Measurements from ENCODE around the gene FBXL7. TPM values are rescaled to one million over a fixed set of nuclear protein-coding genes. Genes with fewer than 3 reads are reported as not detected.
"Not testable (repeated sequence)": the region's sequence is repeated elsewhere in the genome, so short reads cannot be mapped to it uniquely, and the experiment has no call there.

Gene FBXL7
- total RNA-seq, 1 donor from 2014 or later, result 1.1 TPM

DNA sequence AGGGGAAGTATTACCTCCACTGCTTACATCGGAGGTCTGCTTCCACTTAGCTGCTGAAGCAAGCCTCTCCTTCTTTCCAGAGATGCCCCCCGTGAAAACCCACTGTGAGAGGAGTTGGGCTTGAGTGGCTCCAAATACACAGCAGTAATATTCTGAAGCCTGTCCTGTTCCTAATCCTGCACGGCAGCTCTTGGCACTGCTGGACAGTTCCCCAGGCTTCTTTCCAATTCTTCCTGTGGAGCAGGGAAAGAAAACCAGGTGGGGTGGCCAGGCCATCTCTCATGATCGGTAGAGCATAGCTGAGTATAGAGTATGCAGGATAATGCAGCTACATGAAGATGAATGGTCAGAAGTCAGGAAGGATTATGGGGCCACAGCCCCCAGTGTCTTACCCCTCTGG, 344.3 kb downstream of the FBXL7 start:
- ATAC-seq (no peak), DNase-seq (ENCODE audit: low spot score) (no peak)

DNA sequence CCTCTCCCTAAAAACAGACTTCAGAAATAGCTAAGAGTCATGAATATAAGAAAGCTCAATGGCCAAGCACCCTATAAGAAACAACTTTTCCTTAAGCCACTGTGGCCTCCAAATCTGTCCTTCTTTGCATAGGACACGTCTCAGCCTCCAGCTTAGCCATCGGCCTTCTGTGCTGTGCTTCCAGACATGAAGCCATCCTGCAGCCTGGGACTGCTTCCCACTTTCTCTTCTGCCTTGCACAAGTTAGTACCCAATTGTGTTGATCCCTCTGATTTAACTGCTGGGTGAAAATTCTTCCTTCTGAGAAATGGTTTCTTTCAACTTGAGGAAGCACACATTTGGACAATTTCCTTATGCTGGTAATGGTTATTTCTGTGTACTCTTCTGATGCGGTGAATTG, 344.9 kb downstream of the FBXL7 start:
- ATAC-seq, result no peak
- no peak for DNase-seq (ENCODE audit: low spot score)

DNA sequence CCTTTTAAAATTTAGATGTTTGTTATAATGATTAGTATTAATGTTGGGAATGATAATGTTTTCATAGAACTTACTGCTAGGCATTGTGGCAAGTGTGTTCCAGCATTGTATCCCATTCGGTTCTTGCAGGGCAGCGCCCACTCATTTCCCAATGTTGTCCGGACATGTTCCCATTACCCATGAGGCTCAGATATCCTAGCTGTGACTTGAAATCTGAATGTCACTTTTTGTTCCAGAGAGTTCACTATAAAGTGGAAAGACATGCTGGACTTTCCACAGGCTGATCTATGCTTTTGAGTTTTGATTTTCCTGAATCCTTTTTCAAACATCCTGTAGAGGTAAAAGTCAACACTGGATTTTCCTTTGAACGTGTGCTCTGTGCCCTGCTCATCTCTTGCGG, 350.6 kb downstream of the FBXL7 start:
- DNase-seq (ENCODE audit: low spot score) (no peak), ATAC-seq (no peak)

DNA sequence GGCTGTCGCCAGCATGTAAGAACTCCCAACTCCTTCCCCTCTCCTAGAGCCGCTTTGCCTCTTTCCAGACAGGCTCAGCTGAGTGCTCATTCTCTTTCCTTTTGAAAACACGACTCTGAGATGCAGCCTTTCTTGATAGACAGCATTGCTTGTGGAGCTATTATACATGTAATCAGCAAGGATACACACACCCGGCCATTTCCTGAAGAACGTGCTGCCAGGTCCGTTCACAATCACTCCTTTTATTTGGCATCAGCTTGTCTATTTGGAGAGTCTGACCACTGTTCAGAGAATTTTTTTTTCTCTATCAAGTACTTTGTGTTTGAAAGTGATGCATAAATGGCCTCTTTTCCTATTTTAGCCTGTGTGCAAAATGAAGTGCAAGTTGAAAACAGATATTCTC, 351.0 kb downstream of the FBXL7 start:
- ATAC-seq, result peak; percentile 48
- no peak for DNase-seq (ENCODE audit: low spot score)

DNA sequence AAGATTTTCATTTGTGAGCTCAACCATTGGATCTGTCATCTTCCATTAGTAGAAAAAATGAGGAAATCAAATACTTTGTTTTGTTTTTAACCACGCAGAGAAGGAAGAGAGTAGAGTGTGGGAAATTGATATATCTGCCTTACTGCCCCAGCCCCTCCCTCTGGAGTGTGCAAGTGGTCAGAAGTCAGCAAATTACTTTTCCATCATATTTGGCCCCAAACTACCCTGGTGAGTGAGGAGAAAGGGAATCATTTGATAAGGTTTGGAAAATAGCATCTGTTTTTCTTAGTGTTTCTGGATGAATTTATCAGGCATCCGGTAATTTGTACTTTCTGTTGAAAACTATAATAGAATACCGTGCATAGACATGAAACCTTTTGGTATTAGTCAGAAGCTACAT, 352.2 kb downstream of the FBXL7 start:
- ATAC-seq (no peak), DNase-seq (ENCODE audit: low spot score) (no peak)

DNA sequence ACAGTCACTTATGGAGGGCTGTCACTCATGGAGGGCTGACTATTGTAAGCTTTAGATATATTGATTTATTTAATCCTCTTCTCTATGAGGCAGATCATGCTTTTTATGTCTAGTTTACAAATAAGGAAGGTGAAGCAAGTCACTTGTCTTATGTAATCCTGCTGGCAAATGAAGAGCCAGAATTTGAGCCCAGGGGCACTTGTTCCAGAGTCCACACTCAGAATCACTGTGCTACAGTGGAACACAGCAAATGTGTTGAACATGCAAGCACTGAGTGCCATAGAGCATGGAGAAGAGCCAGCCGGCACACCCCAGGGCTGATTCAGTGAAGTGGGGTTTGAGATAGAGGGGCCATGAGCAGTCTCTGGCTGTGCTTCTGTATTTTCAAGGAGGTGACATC, 353.0 kb downstream of the FBXL7 start:
- DNase-seq (ENCODE audit: low spot score) (no peak), ATAC-seq (peak; percentile 63)

DNA sequence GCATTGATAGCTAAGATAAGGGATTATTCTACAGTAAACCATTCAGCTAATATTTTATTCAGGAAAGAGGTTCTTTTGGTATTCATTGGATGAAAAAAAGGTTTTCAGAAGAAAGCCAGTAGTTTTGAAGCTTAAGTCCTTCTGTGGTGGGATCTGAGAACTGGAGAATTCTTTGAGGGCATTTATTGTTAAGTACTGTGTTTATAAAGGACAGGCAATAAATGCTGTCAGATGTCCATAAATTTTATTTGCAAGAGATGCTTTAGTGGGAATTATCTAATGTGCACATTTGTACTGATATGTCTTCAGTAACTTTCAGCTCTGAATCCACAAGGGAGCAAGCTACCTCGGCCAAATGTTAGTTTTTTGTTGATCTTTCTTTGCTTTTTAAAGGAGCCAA, 358.3 kb downstream of the FBXL7 start:
- DNase-seq (ENCODE audit: low spot score) (no peak), ATAC-seq (no peak)

DNA sequence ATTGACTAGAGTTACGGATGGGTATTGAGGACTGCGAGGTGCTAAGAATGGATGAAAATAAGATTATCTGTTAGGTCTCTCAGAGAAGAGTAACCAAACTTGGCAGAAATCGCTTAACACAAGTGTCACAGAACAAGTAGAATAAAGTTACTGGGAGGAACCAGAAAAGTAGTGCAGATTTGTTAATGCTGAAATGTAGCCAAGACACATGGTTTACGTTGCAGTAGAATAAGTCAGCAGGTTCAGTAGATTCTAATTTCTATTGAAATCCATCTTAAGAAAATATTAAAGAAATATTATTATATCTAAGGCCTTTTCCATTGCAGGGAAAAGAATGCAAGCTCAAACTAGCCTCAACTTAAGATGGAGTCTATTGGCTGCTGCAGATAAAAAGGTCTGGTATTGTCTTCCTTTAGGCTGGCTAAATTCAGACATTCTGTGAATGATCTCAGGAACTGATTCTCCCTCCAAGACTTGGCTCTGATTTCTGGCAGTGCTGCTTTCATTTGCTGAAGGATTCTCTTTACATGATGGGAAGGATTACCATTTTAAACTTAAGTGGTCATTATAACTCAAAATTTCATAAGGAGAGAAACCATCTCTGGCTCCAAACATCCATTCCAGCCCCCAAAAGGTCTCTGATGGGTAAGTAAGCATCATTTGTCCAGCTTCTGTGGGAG, 364.7 kb downstream of the FBXL7 start:
- DNase-seq (ENCODE audit: low spot score), result no peak
- ATAC-seq, result no peak

DNA sequence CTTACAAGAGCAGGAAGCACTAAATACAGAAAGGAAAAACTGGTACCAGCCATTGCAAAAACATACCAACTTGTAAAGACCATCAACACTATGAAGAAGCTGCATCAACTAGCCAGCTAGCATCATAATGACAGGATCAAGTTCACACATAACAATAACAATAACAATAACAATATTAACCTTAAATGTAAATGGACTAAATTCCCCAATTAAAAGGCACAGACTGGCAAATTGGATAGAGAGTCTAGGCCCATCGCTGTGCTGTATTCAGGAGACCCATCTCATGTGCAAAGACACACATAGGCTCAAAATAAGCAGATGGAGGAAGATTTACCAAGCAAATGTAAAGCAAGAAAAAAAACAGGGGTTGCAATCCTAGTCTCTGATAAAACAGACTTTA, 372.3 kb downstream of the FBXL7 start:
- not testable (repeated sequence) for ATAC-seq; DNase-seq (ENCODE audit: low spot score)

DNA sequence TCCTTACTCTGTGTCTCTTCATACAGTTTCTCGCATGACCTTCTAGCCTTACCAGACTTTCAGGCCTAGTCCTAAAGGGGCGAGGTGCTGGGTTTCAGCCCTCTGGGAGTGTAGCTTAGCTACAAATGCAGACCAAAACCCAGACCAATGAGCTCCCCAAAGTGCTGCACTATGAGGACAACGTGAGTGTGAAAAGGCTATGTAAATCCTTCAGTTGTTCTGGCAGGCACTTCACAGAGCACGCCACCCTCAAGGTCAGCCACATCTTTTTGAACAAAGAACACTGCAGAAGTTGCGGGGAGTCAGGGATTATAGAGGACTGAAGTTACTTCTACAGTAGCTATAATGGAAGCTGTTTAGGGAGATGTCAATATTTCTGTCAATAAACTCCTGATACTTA, 377.9 kb downstream of the FBXL7 start:
- DNase-seq (ENCODE audit: low spot score), result no peak
- ATAC-seq, result no peak

DNA sequence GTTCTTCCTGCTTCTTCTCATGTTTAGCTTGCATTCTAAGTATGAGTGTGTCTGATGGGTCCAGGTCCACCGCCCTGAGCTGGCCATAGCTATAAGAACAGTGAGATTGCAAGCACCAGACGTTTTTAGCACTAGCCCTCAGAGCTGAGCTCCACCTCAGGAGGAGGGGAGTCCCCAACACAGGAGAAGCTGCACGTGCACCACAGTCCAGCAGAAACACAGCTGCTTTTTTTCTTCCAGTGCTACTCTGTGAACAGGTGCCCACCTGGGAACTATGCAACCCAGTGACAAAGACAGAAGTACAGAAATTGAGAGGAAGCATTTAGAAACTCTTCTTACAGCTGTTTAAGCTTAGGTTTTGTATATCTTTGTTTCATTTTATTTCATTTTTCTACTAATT, 380.2 kb downstream of the FBXL7 start:
- DNase-seq (ENCODE audit: low spot score), result no peak
- no peak for ATAC-seq

DNA sequence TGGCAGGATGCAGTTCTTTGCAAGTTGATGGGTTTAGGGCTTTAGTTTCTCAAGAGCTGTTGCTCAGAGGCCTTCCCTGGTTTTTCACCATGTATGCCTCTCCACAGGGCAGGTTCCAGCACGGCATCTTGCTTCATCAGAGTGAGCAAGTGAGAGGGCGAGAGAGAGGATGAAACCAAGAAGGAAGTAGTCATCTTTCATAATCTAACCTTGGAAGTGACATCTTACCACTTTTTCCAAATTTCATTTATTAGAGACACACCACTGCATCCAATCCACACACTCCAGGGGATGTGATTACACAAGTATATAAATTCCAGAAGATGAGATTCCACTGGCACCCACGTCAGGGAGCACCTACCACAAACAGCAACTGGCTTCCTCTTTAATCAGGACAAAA, 385.2 kb downstream of the FBXL7 start:
- ATAC-seq (no peak), DNase-seq (ENCODE audit: low spot score) (no peak)

DNA sequence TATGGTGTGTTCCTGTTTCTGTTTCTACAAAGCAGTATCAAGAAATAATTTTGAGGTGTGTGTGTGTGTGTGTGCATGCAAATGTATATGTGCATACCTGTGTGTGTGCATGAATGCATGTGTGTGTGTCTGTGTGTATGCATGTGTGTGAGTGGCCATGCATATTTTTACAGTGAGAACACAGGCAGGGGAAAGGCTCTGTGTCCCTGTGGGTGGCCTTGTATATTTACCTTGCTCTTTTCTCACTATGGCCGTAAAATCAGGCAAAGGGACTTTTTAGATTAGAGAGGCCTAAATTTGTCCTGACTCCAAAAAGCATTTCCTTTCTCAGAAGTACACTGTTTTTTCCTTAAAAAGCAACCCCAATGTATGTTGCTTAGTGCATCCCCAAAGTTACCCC, 386.2 kb downstream of the FBXL7 start:
- ATAC-seq (no peak), DNase-seq (ENCODE audit: low spot score) (no peak)

DNA sequence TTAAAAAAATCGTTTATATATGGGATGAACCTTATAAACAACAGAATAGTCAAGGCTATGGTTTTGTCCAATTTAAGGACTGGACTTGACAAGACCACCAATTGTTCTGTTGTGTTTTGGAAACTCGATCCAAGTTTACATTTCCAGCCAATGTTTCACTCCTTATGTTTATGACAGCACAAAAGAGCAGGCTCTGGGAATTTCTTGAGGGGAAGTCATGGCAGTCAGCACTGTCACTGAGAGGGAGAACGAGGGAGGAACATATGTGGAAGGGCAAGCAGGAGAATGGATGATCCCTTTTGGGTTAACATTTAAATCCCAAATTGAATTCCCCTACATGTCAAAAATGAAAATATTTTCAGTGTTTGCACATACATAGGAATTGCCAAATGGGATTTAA, 387.1 kb downstream of the FBXL7 start:
- ATAC-seq (no peak), DNase-seq (ENCODE audit: low spot score) (no peak)

DNA sequence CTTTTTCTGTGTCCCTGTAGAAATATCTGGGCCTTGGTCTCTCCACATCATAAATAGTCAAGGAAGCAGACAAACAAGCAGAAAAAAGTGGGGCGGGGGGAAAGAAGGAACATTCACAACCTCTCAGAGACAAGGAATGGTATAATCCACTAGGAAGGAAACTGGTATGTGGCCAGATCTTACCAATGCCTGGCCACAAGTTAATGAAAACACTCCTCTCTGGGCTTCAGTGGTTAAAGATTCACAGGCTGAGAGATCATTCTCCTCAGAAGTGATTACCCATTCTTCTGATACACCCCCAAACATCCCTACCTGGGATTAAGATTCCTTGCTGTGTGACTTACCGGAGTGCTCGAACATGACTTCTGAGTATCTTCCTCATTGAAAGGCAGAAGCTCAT, 389.0 kb downstream of the FBXL7 start:
- ATAC-seq (no peak), DNase-seq (ENCODE audit: low spot score) (no peak)

DNA sequence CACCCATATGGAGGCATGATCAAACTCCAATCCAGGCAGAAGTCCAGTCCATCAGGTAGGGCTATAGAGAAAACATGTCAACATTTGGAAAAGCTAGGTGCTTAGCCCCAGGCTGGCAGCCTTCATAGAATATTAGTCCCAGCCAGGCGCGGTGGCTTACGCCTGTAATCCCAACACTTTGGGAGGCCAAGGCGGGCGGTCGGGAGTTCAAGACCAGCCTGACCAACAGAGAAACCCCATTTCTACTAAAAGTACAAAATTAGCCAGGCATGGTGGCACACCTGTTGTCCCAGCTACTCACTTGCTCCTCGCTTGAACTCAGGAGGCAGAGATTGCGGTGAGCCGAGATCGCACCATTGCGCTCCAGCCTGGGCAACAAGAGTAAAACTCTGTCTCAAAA, 393.9 kb downstream of the FBXL7 start:
- DNase-seq (ENCODE audit: low spot score), result no peak

DNA sequence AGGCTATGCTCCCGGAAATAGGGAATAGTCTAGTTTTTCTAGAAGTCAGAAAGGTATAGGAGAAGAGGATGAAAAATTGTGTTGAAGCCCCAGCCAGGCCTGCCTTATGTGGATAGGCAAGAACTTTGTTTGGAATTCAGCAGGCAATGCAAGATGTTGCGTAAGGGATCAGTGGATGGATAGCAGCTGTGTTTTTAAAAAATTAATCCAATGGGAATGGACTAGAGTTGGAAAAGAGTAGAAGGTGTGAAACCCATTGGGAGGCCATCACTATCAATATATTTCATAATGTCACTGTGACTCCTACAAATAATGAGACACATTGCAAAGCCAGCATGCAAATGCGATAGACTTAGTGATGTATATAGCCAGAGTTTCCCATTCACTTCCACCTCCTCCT, 397.7 kb downstream of the FBXL7 start:
- no peak for DNase-seq (ENCODE audit: low spot score)

More for the DNA sequence above, 393.9 kb downstream of the FBXL7 start:
- ATAC-seq, result no peak

DNA sequence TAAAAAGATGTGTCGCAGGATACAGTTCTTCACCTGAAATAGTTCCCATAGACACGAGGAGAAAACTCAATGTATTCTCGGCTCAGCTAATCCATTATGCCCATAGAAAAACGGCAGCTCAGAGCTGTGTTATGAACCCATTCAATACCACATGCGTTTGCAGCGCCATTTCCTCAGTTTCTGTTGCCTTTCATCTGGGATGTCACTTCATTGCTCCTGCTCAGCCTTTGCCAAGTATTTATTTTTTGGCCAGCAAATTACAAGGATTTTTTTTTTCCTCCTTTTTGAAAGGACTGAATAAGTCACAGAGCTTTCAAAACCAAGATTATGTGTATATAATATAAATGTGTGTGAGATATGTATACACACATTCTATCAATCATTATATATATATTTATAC, 398.7 kb downstream of the FBXL7 start:
- ATAC-seq (no peak), DNase-seq (ENCODE audit: low spot score) (no peak)

More for the DNA sequence above, 397.7 kb downstream of the FBXL7 start:
- no peak for ATAC-seq

DNA sequence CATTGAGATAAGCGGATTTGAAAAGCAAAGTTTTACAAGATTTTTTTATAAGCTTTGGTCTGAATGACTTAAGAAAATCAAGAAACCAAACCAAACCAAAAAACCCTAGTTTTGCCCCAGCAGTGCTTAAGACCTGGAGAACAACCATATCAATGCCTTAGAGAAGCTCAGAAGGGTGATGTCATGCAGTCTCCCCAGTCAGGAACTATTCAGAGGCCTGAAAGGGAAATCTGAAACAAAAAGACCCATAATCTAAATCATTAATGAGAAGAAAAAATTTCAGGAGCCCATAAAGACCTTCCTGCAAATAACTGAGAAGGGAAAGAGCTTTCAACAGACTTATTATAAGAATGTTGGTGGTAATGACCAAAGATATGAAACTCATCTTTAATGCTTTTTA, 399.5 kb downstream of the FBXL7 start:
- DNase-seq (ENCODE audit: low spot score) (no peak), ATAC-seq (no peak)

DNA sequence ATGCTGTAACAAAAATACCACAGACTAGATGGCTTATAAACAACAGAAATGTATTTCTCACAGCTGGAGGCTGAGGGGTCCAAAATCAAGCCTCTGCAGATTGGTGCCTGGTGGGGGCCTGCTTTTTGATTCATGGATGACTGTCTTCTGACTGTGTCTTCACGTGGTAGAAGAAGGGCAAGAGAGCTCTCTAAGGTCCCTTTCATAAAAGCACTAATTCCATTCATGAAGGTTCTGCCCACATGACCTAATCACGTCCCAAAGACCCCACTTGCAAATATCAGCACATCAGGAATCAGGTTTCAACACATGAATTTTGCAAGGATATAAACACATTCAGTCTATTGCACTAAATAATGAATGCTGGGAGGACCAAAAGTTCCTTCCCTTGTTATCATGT, 401.2 kb downstream of the FBXL7 start:
- ATAC-seq (no peak), DNase-seq (ENCODE audit: low spot score) (no peak)

DNA sequence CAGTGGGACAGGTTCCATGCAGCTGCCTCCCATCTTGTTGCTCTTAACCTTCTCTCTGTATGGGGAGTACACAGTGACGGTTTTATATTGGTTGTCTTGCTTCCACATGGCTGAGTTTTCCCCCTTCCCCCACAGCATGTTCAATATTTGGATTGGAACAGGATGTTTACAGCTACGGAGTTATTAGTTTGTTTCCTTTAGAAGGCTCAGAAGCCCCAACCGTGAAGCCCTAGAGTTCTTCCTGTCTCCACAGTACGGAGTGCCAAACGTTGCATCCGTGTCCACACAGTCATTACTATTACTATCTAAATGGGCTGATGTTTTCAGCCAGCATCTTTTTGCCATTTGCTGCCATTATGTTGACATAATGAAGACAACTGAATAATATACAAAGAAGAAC, 402.1 kb downstream of the FBXL7 start:
- no peak for ATAC-seq
- no peak for DNase-seq (ENCODE audit: low spot score)

DNA sequence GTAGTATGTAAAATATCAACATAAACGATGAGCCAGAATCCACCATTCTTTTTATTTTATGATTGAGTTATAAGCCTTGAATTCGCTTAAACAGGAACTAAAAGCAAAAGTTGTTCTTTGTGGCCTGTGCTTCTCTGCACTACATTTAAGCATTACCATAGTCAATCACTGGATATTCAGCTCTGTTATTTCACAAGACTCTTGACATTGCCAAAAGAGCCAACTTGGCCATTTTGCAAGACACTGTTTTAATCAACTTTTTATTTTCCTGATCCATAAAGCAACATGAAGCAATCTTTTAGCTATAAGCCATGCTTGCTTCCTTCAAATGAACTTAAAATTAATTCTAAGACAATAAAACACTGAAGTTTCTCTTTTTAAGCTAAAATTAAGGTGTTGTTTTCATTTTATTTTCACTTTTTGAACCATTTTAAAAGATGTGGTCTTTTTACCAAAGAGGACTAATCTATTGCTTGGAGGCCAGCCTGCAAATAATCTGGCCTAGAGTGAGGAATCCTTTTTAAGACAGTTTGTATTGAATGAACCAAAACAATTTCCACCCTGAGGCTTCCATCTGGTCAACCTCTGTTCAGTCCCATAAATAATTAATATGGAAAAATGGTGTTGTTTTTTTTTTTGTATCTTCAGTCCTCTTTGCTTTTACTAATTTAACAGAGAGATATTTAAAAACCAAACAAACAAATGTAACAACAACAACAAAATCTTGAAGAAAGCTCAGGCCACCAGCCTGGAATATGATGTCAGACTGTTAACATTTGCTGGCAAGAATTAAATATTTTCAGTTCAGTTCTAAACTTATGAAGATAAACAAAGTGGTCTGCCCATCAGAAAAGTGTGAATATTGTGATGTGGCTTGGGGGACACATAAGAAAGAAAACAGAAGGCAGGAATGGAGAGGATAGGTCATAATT, 405.2 kb downstream of the FBXL7 start:
- DNase-seq (ENCODE audit: low spot score) (no peak), ATAC-seq (no peak)
